Esophagus (tissue), 2 donors: ENCODE results near the gene PLAAT4. TPM values are rescaled to one million over a fixed set of nuclear protein-coding genes. Genes with fewer than 3 reads are reported as not detected.
"Not testable (repeated sequence)": the region's sequence is repeated elsewhere in the genome, so short reads cannot be mapped to it uniquely, and the experiment has no call there.

Experiments
- H3K27ac ChIP-seq, 2 donors: one replicate each; pipeline ENCODE4 v1.5.1; 2013; ENCODE audit warnings: low read depth in 2 of 2, mild to moderate bottlenecking in 2 of 2, inconsistent platforms in 1 of 2, low read length in 1 of 2, moderate library complexity in 1 of 2
- H3K27me3 ChIP-seq, 2 donors: one replicate each; pipeline ENCODE4 v1.6.1; 2013; ENCODE audit warnings: low read length in 2 of 2, control low read depth in 1 of 2, mild to moderate bottlenecking in 1 of 2; ENCODE audit not compliant: insufficient read depth in 2 of 2, control insufficient read depth in 1 of 2
- H3K36me3 ChIP-seq, 2 donors: one replicate each; pipeline ENCODE4 v1.6.1; 2013; ENCODE audit warnings: low read length in 1 of 2; ENCODE audit not compliant: control insufficient read depth in 2 of 2, insufficient read depth in 2 of 2
- H3K4me1 ChIP-seq, 2 donors: one replicate each; pipeline ENCODE4 v1.6.1; 2013; ENCODE audit warnings: low read length in 1 of 2; ENCODE audit not compliant: control insufficient read depth in 2 of 2, insufficient read depth in 2 of 2
- H3K4me3 ChIP-seq, 2 donors: one replicate each; pipeline ENCODE4 v1.5.1; 2013; ENCODE audit warnings: low read length in 2 of 2, mild to moderate bottlenecking in 2 of 2, low read depth in 1 of 2, moderate library complexity in 1 of 2
- H3K9me3 ChIP-seq, 2 donors: one replicate each; pipeline ENCODE4 v1.6.1; 2013; ENCODE audit warnings: mild to moderate bottlenecking in 2 of 2, low read depth in 1 of 2, low read length in 1 of 2, moderate library complexity in 1 of 2; ENCODE audit not compliant: control insufficient read depth in 2 of 2, insufficient read depth in 1 of 2
- WGBS, 2 donors: extraction: QIAGEN DNeasy Blood & Tissue Kit; methylation state at CpG; one replicate each; pipeline ENCODE4 v1.1.7; 2013; 5-methylcytosine and 5-hydroxymethylcytosine counted together
- polyA plus RNA-seq, 2 donors: library from polyadenylated mRNA; stranded (reverse); fragments of 200-250 nt; gene quantifications; one replicate each; pipeline ENCODE4 v1.2.3, GENCODE V29; 2013
- donor health status: healthy with polysubstance abuse.
- donor health status: Bipolar disorder and iron deficiency.

The PLAAT4 gene
- polyA plus RNA-seq, 2 donors = 12.0 to 12.9 TPM

DNA sequence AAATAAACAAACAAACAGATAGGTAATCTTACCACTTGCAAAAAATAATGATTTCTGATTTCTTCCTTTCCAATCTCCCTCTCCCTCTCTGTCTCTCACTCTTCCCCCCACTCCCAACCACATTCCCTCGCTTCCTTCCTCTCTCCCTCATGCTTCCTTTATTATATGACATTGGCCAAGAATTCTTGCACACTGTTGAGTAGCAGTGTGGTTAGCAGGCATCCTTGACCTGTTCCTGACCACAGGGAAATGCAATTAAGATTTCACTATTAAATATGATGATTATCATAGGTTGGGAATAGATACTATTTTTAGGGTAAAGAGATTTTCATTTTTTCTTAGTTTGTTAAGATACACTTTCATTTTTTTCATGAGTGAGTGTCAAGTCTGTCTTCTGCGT, 14.7 kb upstream of the PLAAT4 start:
- H3K9me3 ChIP-seq = peaks cover 0 to 2% of the 10 kb centered on the region in 2 donors
- H3K4me3 ChIP-seq = no peak overlapping the region
- no peaks in the 10 kb centered on the region for H3K4me1 ChIP-seq
- H3K36me3 ChIP-seq = no peaks in the 10 kb centered on the region
- H3K27ac ChIP-seq = no peak overlapping the region
- 89 to 98% methylated on average over 2 of the region's 2 CpGs for WGBS, 2 donors
- no peaks in the 10 kb centered on the region for H3K27me3 ChIP-seq

DNA sequence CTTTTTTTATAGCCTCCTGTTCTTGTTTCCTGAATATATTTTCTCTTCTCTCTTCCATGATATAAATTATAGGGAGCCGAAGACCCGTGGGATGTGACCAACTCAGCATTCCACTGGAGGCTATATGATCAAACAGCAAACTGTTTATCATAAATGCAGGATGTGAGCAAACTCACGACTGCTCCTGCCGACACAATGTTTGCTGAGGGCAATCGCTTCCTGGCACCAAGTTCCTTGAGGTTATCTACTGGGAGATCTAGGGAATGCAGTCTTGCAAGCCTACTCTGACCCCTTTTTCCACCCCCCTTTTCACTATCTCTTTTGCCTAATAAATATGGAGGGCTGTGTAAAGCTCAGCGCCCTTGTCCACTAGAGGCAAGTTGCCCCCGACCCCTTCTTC, 13.5 kb upstream of the PLAAT4 start:
- 70 to 77% methylated on average over 7 of the region's 7 CpGs for WGBS, 2 donors
- no peaks in the 10 kb centered on the region for H3K36me3 ChIP-seq
- H3K27ac ChIP-seq = no peak overlapping the region
- H3K4me3 ChIP-seq = no peak overlapping the region
- H3K4me1 ChIP-seq = no peaks in the 10 kb centered on the region
- H3K27me3 ChIP-seq = no peaks in the 10 kb centered on the region
- peaks cover 0 to 2% of the 10 kb centered on the region in 2 donors for H3K9me3 ChIP-seq

DNA sequence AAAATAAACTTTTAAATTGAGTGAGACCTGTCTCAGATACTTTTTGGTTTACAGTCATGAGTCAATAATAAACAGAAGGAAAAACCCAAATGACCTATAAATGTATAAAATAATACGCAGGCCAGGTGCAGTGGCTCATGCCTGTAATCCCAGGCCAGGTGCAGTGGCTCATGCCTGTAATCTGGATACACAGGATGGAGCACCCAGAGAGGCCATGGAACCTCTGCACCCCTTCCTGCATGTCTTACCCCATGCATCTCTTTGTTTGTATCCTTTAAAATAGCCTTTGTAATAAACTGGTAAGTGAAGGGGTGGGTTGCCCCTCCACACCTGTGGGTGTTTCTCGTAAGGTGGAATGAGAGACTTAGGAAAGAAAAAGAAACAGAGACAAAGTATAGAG, 8.9 kb upstream of the PLAAT4 start:
- H3K4me3 ChIP-seq = no peak overlapping the region
- WGBS, 2 donors = 86 to 88% methylated on average over 2 of the region's 2 CpGs
- peaks cover 0 to 2% of the 10 kb centered on the region in 2 donors for H3K9me3 ChIP-seq
- H3K27me3 ChIP-seq = no peaks in the 10 kb centered on the region
- H3K4me1 ChIP-seq = no peaks in the 10 kb centered on the region
- H3K27ac ChIP-seq = no peak overlapping the region
- no peaks in the 10 kb centered on the region for H3K36me3 ChIP-seq

DNA sequence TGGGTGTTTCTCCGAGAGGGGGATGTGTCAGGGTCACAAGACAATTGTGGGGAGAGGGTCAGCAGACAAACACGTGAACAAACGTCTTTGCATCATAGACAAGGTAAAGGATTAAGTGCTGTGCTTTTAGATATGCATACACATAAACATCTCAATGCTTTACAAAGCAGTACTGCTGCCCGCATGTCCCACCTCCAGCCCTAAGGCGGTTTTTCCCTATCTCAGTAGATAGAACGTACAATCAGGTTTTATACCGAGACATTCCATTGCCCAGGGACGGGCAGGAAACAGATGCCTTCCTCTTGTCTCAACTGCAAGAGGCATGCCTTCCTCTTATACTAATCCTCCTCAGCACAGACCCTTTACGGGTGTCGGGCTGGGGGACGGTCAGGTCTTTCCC, 8.5 kb upstream of the PLAAT4 start:
- H3K27ac ChIP-seq = not testable (repeated sequence)

DNA sequence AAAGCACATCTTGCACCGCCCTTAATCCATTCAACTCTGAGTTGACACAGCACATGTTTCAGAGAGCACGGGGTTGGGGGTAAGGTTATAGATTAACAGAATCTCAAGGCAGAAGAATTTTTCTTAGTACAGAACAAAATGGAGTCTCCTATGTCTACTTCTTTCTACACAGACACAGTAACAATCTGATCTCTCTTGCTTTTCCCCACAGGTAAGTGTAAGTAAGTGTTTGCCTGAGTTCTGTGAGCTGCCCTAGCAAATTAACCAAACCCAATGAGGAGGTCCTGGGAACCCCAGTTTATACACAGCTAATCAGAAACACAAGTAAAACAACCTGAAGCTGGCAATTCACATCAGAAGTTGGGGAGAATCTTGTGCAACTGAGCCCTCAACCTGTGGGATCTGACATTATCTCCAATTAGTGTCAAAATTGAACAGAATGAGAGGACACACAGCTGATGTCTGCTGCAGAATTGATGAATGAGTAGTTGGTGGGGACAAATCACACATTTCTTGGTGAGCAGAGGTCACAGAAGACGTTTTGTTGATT, 7.8 kb upstream of the PLAAT4 start:
- H3K27ac ChIP-seq, H3K4me3 ChIP-seq, H3K4me1 ChIP-seq, H3K9me3 ChIP-seq, H3K36me3 ChIP-seq, H3K27me3 ChIP-seq: not testable (repeated sequence)
- 71 to 78% methylated on average over 1 of the region's 3 CpGs for WGBS, 2 donors

More for the DNA sequence above, 8.5 kb upstream of the PLAAT4 start:
- not testable (repeated sequence) for H3K9me3 ChIP-seq, H3K4me1 ChIP-seq, H3K4me3 ChIP-seq, H3K27me3 ChIP-seq, H3K36me3 ChIP-seq
- 49 to 54% methylated on average over 7 to 8 of the region's 11 CpGs for WGBS, 2 donors

DNA sequence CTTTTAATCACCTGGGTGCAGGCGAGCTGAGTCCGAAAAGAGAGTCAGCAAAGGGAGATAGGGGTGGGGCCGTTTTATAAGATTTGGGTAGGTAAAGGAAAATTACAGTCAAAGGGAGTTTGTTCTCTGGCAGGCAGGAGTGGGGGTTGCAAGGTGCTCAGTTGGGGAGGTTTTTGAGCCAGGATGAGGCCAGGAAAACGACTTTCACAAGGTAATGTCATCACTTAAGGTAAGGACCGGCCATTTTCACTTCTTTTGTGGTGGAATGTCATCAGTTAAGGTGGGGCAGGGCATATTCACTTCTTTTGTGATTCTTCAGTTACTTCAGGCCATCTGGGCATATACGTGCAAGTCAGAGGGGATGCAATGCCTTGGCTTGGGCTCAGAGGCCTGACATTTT, 7.2 kb upstream of the PLAAT4 start:
- not testable (repeated sequence) for H3K36me3 ChIP-seq, H3K27ac ChIP-seq, H3K4me3 ChIP-seq, H3K4me1 ChIP-seq, H3K27me3 ChIP-seq, H3K9me3 ChIP-seq
- 68 to 71% methylated on average over 6 of the region's 6 CpGs for WGBS, 2 donors

DNA sequence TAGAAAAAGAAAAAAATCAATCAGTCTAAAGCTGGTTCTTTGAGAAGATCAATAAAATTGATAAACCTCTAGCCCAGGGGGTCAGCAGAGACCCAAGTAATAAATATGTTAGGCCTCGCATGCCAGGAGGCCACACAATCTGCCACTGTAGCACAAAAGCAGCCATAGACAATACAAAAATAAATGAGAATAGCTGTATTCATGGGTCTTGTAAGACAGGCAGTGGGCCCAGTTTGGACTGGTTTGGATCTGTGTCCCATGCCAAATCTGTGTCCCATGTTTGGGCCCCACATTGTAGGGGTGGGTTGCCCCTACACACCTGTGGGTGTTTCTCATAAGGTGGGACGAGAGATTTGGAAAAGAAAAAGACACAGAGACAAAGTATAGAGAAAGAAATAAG, 6.6 kb upstream of the PLAAT4 start:
- Histone ChIP-seq H3K9me3 (no peaks in the 10 kb centered on the region), H3K27ac (no peak overlapping the region), H3K36me3 (no peaks in the 10 kb centered on the region), H3K4me3 (no peak overlapping the region), H3K4me1 (no peaks in the 10 kb centered on the region), H3K27me3 (no peaks in the 10 kb centered on the region)
- WGBS, 2 donors = 94% methylated on average over 2 of the region's 2 CpGs

DNA sequence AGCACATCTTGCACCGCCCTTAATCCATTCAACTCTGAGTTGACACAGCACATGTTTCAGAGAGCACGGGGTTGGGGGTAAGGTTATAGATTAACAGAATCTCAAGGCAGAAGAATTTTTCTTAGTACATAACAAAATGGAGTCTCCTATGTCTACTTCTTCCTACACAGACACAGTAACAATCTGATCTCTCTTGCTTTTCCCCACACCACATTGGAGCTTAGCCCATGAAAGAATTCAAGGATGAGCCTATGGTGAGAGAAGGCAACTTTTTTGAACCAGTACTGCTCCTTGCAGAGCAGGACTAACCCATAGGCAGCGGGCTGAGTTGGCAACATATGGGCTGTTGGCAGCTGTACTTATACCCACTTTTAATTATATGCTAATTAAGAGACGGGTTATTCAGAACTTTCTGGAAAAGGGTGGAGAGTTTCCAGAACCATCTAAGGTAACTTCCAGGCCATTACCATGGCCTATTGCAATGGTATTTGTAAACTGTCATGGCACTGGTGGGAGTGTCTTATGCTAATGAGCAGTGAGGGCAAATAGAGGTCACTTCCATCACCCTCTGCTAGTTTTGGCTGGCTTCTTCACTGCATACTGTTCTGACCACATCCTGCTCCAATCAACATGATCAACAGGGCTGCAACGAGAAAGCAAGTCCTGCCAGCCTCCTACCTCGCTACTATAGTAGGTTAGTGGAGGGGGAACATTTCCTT, 5.4 kb upstream of the PLAAT4 start:
- H3K4me3 ChIP-seq, H3K4me1 ChIP-seq, H3K36me3 ChIP-seq, H3K27me3 ChIP-seq, H3K9me3 ChIP-seq, H3K27ac ChIP-seq: not testable (repeated sequence)
- WGBS, 2 donors = 57 to 70% methylated on average over 4 of the region's 6 CpGs

DNA sequence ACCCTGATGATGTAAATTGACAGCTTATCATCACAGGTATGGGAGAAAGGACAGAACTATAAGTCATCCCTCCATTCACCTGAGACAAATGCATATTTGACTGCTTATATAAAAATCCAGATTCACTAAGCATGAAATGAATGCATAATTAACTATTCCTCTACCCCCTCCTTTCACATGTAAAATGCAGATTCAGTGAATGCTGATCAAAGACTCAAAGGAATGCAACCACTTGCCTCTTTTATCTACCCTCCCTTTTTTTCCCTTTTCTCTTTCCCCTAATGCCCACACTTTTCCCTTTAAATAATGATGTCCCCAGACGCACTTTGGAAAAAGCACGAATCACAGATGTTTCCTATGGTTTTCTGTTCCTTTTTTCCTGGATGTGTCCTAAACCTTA, 4.5 kb upstream of the PLAAT4 start:
- Histone ChIP-seq H3K27me3 (no peaks in the 10 kb centered on the region), H3K9me3 (no peaks in the 10 kb centered on the region), H3K27ac (no peak overlapping the region), H3K4me3 (no peak overlapping the region), H3K36me3 (no peaks in the 10 kb centered on the region), H3K4me1 (peaks cover 0 to 3% of the 10 kb centered on the region in 2 donors)
- 73 to 83% methylated on average over 2 of the region's 2 CpGs for WGBS, 2 donors

DNA sequence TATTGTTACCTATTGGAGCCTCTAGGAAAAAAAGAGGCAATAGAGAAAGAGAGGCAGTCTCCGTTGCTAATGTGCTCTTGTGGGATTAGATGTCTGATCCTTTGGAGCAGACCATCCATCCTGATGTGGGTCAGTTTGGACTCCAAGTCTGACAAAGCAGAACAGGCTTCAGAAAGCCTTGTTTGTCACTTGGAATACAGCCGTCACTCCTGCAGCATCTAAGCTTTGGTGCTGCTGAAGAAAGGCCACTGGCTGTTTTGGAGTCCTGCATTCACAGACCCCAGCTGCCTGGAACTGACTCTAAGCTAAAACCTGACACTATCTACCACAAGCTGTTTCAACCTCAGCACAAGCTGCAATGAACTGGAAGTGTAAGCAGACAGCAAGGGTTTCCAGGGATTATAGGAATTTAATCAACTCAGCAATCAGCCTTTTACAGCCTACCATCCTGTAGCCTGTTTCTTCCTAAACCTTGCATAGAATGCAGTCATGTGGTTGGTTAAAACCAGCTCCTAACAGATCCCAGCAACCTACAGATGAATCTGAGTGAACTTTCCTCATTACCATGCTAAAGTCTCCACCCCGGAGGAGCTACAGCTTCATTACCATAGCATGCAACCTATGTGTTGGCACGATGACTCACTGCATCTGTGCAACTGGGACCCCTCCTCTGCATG, 3.7 kb upstream of the PLAAT4 start:
- H3K27me3 ChIP-seq = no peaks in the 10 kb centered on the region
- H3K4me3 ChIP-seq = no peak overlapping the region
- H3K4me1 ChIP-seq = peaks cover 3 to 8% of the 10 kb centered on the region in 2 donors
- no peaks in the 10 kb centered on the region for H3K9me3 ChIP-seq
- no peaks in the 10 kb centered on the region for H3K36me3 ChIP-seq
- WGBS, 2 donors = 72 to 73% methylated on average over 4 of the region's 4 CpGs
- H3K27ac ChIP-seq = no peak overlapping the region
